Aortic smooth muscle cell (primary cell): Measurements from ENCODE around the gene TBC1D8. TPM values are rescaled to one million over a fixed set of nuclear protein-coding genes. Genes with fewer than 3 reads are reported as not detected.

ENCODE experiments used
- total RNA-seq: library from RNA; depleted of rRNA; stranded (reverse); fragments of >200 nt; gene quantifications from 2 replicates; pipeline ENCODE4 v1.2.3, GENCODE V29; 2014

TBC1D8 gene
- 35.3 and 39.4 TPM in 2 replicates for total RNA-seq

GRCh38 chr2:101151146-101151858 is at the start of gene TBC1D8:
Gene TBC1D8, minus strand, starts transcription at chr2:101151382. Its CDS starts 129 bp downstream, at chr2:101151253.

GRCh38 chr2:101001691-101002561 is 149.3 kb downstream of the TBC1D8 start, which contains the start of gene RPL31:
Gene RPL31, plus strand, starts transcription at chr2:101002289. Its CDS starts 413 bp downstream, at chr2:101002702.

Other genes with a start within 250 kb of the TBC1D8 start
- gene RPL31, start 149.1 kb downstream of the TBC1D8 start, total RNA-seq = 1,260 and 1,473 TPM in 2 replicates
- gene CNOT11, start 101.5 kb upstream of the TBC1D8 start, total RNA-seq = 15.3 and 16.2 TPM in 2 replicates
- 37.5 and 38.5 TPM in 2 replicates for gene RNF149, start 157.3 kb upstream of the TBC1D8 start, total RNA-seq
- 0.37 and 1.1 TPM in 2 replicates for gene CREG2, start 236.1 kb upstream of the TBC1D8 start, total RNA-seq